Astrocyte of the spinal cord (primary cell): ENCODE data around the gene MRM1.

Source experiments
- DNase-seq: peaks from one replicate; pipeline ENCODE4 v3.0.0; 2011; ENCODE audit warnings: low read depth, low spot score
- H3K4me3 ChIP-seq: 2 replicates; pipeline ENCODE4 v1.5.1; 2011; ENCODE audit warnings: low read depth, mild to moderate bottlenecking, low read length, moderate library complexity
- in situ Hi-C: cut with HindIII; loops from 2 replicates; pipeline ENCODE4 v1.10.0; 2017; ENCODE audit warnings: low sequenced_read_pairs
- TF ChIP-seq, protein P1 (sequence below): IDR thresholded peaks from 2 replicates; pipeline ENCODE4 v1.5.1; 2012; ENCODE audit warnings: low read depth, mild to moderate bottlenecking, low read length, inconsistent platforms

MRM1 gene

GRCh38 chr17:36614933-36615332, 13.6 kb downstream of the MRM1 start:
- DNase-seq, result no peak
- H3K4me3 ChIP-seq, result no peak overlapping the region
- in situ Hi-C loops, result no loop called here
- TF ChIP-seq, protein P1, sequence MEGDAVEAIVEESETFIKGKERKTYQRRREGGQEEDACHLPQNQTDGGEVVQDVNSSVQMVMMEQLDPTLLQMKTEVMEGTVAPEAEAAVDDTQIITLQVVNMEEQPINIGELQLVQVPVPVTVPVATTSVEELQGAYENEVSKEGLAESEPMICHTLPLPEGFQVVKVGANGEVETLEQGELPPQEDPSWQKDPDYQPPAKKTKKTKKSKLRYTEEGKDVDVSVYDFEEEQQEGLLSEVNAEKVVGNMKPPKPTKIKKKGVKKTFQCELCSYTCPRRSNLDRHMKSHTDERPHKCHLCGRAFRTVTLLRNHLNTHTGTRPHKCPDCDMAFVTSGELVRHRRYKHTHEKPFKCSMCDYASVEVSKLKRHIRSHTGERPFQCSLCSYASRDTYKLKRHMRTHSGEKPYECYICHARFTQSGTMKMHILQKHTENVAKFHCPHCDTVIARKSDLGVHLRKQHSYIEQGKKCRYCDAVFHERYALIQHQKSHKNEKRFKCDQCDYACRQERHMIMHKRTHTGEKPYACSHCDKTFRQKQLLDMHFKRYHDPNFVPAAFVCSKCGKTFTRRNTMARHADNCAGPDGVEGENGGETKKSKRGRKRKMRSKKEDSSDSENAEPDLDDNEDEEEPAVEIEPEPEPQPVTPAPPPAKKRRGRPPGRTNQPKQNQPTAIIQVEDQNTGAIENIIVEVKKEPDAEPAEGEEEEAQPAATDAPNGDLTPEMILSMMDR, result no peak

DNA sequence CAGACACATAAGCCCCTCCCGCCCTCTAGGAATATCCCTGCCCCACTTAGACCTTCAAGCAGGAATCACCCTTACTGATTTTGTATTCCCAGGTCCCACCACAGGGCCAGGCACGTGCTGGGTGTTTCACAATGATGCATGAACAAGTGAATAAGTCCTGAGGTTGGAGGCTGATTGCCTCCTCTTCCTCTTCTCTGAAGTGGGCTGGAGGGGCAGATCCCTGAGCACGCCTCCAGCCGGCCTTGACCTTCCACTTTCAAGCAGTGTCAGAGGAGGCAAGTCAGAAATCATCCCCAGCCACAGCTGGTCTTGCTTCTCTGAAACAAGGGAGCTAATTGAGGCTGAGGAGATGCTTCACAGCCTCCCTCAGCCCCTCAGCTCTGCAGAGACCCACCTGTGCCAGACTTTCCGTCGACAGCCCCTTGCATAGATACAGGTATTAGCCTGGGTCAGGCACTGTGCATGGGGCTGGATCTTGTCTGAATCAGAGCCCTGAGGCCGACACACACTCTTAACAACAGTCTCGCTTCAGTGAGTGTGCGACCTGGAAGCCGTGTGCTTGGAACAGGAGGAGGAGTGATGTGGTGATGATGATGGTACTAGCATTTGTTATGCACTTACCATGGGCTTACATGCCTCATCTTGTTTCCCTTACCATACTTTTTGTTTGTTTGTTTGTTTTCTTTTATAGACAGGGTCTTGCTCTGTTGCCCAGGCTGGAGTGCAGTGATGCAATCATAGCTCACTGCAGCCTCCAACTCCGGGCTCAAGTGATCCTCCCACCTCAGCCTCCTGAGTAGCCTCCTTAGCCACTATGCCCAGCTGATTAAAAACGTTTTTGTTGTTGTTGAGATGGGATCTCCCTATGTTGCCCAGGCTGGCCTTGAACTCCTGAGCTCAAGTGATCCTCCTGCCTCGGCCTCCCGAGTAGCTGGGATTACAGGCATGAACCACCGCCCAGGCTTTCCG, 15.0 kb downstream of the MRM1 start:
- H3K4me3 ChIP-seq, result no peak overlapping the region
- in situ Hi-C loops, result no loop called here
- TF ChIP-seq, protein P1, result no peak
- DNase-seq, result no peak

GRCh38 chr17:36617773-36618172, 16.4 kb downstream of the MRM1 start:
- TF ChIP-seq, protein P1, result no peak
- H3K4me3 ChIP-seq, result no peak overlapping the region
- in situ Hi-C loops, result no loop called here
- no peak for DNase-seq

DNA sequence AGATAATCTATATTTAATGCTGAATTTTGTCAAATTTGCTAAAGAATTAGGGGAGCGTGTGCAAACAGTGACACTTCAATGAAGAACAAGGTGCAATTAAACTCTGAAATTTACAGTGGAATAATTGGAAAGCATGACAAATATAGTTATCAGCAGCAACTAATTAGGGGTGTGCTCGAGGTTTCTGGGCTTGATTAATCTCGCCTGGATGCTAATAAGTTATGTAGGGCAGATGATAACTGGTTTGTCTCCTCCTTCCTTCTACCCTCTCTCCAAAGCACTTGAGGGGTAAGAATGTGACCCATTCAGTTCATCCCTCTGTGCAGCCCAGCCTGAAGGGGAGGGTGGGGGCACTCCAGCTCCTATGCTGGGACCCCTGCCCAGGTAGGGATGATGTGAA, 21.9 kb downstream of the MRM1 start:
- no peak for DNase-seq
- TF ChIP-seq, protein P1, result no peak
- in situ Hi-C loops, result no loop called here
- H3K4me3 ChIP-seq, result no peak overlapping the region

DNA sequence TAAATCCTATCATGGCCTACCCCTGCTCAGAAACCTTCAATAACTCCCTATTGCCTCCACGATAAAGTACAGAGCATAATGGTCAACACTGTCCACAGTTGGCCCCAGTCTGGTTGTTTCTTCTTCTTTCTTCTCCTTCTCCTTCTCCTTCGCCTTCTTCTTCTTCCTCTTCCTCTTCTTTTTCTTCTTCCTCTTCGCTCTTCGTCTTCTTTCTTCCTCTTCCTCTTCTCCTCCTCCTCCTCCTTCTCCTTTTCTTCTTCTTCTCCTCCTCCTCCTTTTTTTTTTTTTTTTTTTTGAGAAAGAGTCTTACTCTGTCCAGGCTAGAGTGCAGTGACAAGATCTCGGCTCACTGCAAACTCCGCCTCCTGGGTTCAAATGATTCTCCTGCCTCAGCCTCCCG, 23.8 kb downstream of the MRM1 start:
- H3K4me3 ChIP-seq, result no peak overlapping the region
- in situ Hi-C loops, result no loop called here
- DNase-seq, result no peak
- TF ChIP-seq, protein P1, result no peak

DNA sequence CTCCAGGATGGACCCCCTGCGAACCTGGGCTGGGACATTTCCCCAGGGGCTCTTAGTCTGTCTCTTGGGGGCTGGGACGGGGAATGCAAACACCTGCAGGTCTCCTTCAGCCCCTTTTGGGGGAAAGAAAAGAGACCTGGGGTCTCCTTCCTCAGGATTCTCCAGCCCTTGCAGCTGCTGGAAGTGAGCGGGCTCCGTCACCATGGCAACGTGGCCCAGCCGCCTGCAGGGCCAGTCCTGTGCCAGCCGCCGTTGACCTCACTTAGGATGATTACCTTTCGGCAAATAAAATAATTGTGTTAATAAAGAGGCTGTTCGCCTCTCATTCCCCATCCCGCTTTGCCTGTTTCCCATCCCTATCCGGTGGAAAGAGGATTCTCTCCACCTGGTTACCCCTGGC, 25.7 kb downstream of the MRM1 start:
- in situ Hi-C loops, result no loop called here

More for the DNA sequence above, 25.7 kb downstream of the MRM1 start:
- H3K4me3 ChIP-seq, result no peak overlapping the region
- TF ChIP-seq, protein P1, result no peak
- no peak for DNase-seq
